Measurements from ENCODE around the gene UNC93A.
"Not testable (repeated sequence)": the region's sequence is repeated elsewhere in the genome, so short reads cannot be mapped to it uniquely, and the experiment has no call there.

Gene UNC93A

GRCh38 chr6:167266057-167266829 lies 24.9 kb upstream of the UNC93A start:
- ATAC-seq (ENCODE audit: low read depth), result not testable (repeated sequence)
- peaks cover 22% of the 10 kb centered on the region for H3K27me3 Mint-ChIP-seq

GRCh38 chr6:167266830-167267555 lies 24.1 kb upstream of the UNC93A start:
- ATAC-seq (ENCODE audit: low read depth), result no peak
- Mint-ChIP-seq H3K4me3 (no peak overlapping the region), H3K27me3 (peaks cover 19% of the 10 kb centered on the region), H3K36me3 (peaks cover 3% of the 10 kb centered on the region), H3K27ac (no peak overlapping the region), H3K9me3 (no peaks in the 10 kb centered on the region), H3K4me1 (no peaks in the 10 kb centered on the region)
- no peak for DNase-seq (ENCODE audit: low spot score in 2 of 2)

More at GRCh38 chr6:167266057-167266829, 24.9 kb upstream of the UNC93A start:
- not testable (repeated sequence) for H3K36me3 Mint-ChIP-seq; H3K9me3 Mint-ChIP-seq; H3K4me1 Mint-ChIP-seq; H3K27ac Mint-ChIP-seq; DNase-seq (ENCODE audit: low spot score in 2 of 2); H3K4me3 Mint-ChIP-seq

- H3K36me3 Mint-ChIP-seq; H3K9me3 Mint-ChIP-seq; H3K27ac Mint-ChIP-seq; DNase-seq (ENCODE audit: low spot score in 2 of 2); H3K4me1 Mint-ChIP-seq; ATAC-seq (ENCODE audit: low read depth); H3K4me3 Mint-ChIP-seq: not testable (repeated sequence)
- H3K27me3 Mint-ChIP-seq, result peaks cover 19% of the 10 kb centered on the region
Observed at GRCh38 chr6:167267556-167267898, 23.6 kb upstream of the UNC93A start.

- no peaks in the 10 kb centered on the region for H3K4me1 Mint-ChIP-seq
- ATAC-seq (ENCODE audit: low read depth), result no peak
Observed at GRCh38 chr6:167267921-167268401, 23.2 kb upstream of the UNC93A start.

GRCh38 chr6:167268683-167269280 lies 22.3 kb upstream of the UNC93A start:
- DNase-seq (ENCODE audit: low spot score in 2 of 2), result no peak

More at GRCh38 chr6:167267921-167268401, 23.2 kb upstream of the UNC93A start:
- no peak overlapping the region for H3K27ac Mint-ChIP-seq
- no peaks in the 10 kb centered on the region for H3K36me3 Mint-ChIP-seq
- H3K27me3 Mint-ChIP-seq, result peaks cover 15% of the 10 kb centered on the region
- no peak for DNase-seq (ENCODE audit: low spot score in 2 of 2)
- no peaks in the 10 kb centered on the region for H3K9me3 Mint-ChIP-seq
- H3K4me3 Mint-ChIP-seq, result no peak overlapping the region

GRCh38 chr6:167270499-167271311 lies 20.4 kb upstream of the UNC93A start:
- no peaks in the 10 kb centered on the region for H3K4me1 Mint-ChIP-seq
- ATAC-seq (ENCODE audit: low read depth) (no peak), DNase-seq (ENCODE audit: low spot score in 2 of 2) (no peak)
- H3K27ac Mint-ChIP-seq, result no peak overlapping the region
- no peaks in the 10 kb centered on the region for H3K36me3 Mint-ChIP-seq
- peaks cover 11% of the 10 kb centered on the region for H3K27me3 Mint-ChIP-seq
- H3K9me3 Mint-ChIP-seq, result no peaks in the 10 kb centered on the region
- H3K4me3 Mint-ChIP-seq, result no peak overlapping the region

More at GRCh38 chr6:167268683-167269280, 22.3 kb upstream of the UNC93A start:
- peaks cover 14% of the 10 kb centered on the region for H3K27me3 Mint-ChIP-seq
- H3K9me3 Mint-ChIP-seq, result no peaks in the 10 kb centered on the region
- H3K4me1 Mint-ChIP-seq, result no peaks in the 10 kb centered on the region
- H3K36me3 Mint-ChIP-seq, result no peaks in the 10 kb centered on the region
- H3K4me3 Mint-ChIP-seq, result no peak overlapping the region
- no peak overlapping the region for H3K27ac Mint-ChIP-seq
- no peak for ATAC-seq (ENCODE audit: low read depth)

GRCh38 chr6:167272151-167272550 lies 19.0 kb upstream of the UNC93A start:
- Mint-ChIP-seq H3K27me3 (peaks cover 15% of the 10 kb centered on the region), H3K36me3 (no peaks in the 10 kb centered on the region), H3K27ac (no peak overlapping the region), H3K4me1 (no peaks in the 10 kb centered on the region), H3K9me3 (no peaks in the 10 kb centered on the region), H3K4me3 (no peak overlapping the region)
- ATAC-seq (ENCODE audit: low read depth) (no peak), DNase-seq (ENCODE audit: low spot score in 2 of 2) (no peak)

- Mint-ChIP-seq H3K27ac (no peak overlapping the region), H3K4me3 (no peak overlapping the region), H3K27me3 (peaks cover 19% of the 10 kb centered on the region), H3K36me3 (peaks cover 3% of the 10 kb centered on the region), H3K9me3 (no peaks in the 10 kb centered on the region), H3K4me1 (no peaks in the 10 kb centered on the region)
- no peak for ATAC-seq (ENCODE audit: low read depth)
- no peak for DNase-seq (ENCODE audit: low spot score in 2 of 2)
Observed at GRCh38 chr6:167272696-167273379, 18.3 kb upstream of the UNC93A start.

GRCh38 chr6:167274270-167274669 lies 16.8 kb upstream of the UNC93A start:
- H3K36me3 Mint-ChIP-seq, result peaks cover 3% of the 10 kb centered on the region

GRCh38 chr6:167275001-167275400 lies 16.1 kb upstream of the UNC93A start:
- ATAC-seq (ENCODE audit: low read depth) (no peak), DNase-seq (ENCODE audit: low spot score in 2 of 2) (no peak)
- Mint-ChIP-seq H3K36me3 (peaks cover 3% of the 10 kb centered on the region), H3K27ac (no peak overlapping the region), H3K4me1 (no peaks in the 10 kb centered on the region), H3K9me3 (no peaks in the 10 kb centered on the region), H3K4me3 (no peak overlapping the region), H3K27me3 (peaks cover 17% of the 10 kb centered on the region)

More at GRCh38 chr6:167274270-167274669, 16.8 kb upstream of the UNC93A start:
- ATAC-seq (ENCODE audit: low read depth), result no peak
- no peaks in the 10 kb centered on the region for H3K4me1 Mint-ChIP-seq
- no peak overlapping the region for H3K4me3 Mint-ChIP-seq
- H3K9me3 Mint-ChIP-seq, result no peaks in the 10 kb centered on the region
- DNase-seq (ENCODE audit: low spot score in 2 of 2), result no peak
- peaks cover 17% of the 10 kb centered on the region for H3K27me3 Mint-ChIP-seq
- H3K27ac Mint-ChIP-seq, result no peak overlapping the region

- ATAC-seq (ENCODE audit: low read depth) (no peak), DNase-seq (ENCODE audit: low spot score in 2 of 2) (no peak)
- Mint-ChIP-seq H3K9me3 (no peaks in the 10 kb centered on the region), H3K36me3 (peaks cover 3% of the 10 kb centered on the region), H3K27ac (no peak overlapping the region), H3K4me3 (no peak overlapping the region), H3K27me3 (peaks cover 13% of the 10 kb centered on the region), H3K4me1 (no peaks in the 10 kb centered on the region)
Observed at GRCh38 chr6:167275436-167275835, 15.7 kb upstream of the UNC93A start.

- Mint-ChIP-seq H3K36me3 (peaks cover 3% of the 10 kb centered on the region), H3K27me3 (peaks cover 10% of the 10 kb centered on the region), H3K4me1 (no peaks in the 10 kb centered on the region), H3K4me3 (no peak overlapping the region), H3K9me3 (no peaks in the 10 kb centered on the region), H3K27ac (no peak overlapping the region)
- DNase-seq (ENCODE audit: low spot score in 2 of 2) (no peak), ATAC-seq (ENCODE audit: low read depth) (no peak)
Observed at GRCh38 chr6:167276772-167277533, 14.2 kb upstream of the UNC93A start.
